MM.1S (cell line): ENCODE results near the gene CMC1.

Experiments
- EZH2 ChIP-seq: fragments of 300-600 bp; sonication (generic); optimal IDR thresholded peaks from 2 replicates; pipeline ENCODE3; 2017; ENCODE audit warnings: low read depth, mild to moderate bottlenecking, antibody characterized with exemption, low read length, mixed read lengths
- TF ChIP-seq, protein P1 (sequence below): fragments of 300-600 bp; sonication (generic); IDR thresholded peaks from 2 replicates; pipeline ENCODE4 v1.5.1; 2016; ENCODE audit warnings: antibody characterized with exemption, low read length, mixed read lengths

DNA sequence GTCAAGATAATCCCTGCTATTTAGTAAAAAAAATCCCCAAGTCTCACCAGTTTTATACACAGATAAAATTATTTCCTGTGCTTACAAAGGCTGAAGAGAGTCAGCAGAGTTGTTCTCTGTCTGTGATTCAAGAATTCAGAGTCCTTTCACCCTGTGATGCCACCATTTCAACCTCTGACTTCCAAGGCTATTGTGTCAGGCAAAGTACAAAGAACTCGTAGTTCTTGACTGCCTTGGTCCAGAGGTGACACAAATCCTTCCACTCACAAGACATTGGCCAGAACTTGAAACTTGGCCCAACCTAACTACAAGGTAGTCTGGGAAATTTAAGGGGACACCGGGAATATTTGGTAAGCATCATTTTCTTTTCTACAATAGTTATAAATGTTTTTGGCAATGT is 34.9 kb upstream of the CMC1 start:
- TF ChIP-seq, protein P1, sequence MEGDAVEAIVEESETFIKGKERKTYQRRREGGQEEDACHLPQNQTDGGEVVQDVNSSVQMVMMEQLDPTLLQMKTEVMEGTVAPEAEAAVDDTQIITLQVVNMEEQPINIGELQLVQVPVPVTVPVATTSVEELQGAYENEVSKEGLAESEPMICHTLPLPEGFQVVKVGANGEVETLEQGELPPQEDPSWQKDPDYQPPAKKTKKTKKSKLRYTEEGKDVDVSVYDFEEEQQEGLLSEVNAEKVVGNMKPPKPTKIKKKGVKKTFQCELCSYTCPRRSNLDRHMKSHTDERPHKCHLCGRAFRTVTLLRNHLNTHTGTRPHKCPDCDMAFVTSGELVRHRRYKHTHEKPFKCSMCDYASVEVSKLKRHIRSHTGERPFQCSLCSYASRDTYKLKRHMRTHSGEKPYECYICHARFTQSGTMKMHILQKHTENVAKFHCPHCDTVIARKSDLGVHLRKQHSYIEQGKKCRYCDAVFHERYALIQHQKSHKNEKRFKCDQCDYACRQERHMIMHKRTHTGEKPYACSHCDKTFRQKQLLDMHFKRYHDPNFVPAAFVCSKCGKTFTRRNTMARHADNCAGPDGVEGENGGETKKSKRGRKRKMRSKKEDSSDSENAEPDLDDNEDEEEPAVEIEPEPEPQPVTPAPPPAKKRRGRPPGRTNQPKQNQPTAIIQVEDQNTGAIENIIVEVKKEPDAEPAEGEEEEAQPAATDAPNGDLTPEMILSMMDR, result no peak
- no peak for TF ChIP-seq EZH2
